Thyroid gland (tissue), 4 donors: Measurements from ENCODE around the gene NUP37. TPM values are rescaled to one million over a fixed set of nuclear protein-coding genes. Genes with fewer than 3 reads are reported as not detected.
"Not testable (repeated sequence)": the region's sequence is repeated elsewhere in the genome, so short reads cannot be mapped to it uniquely, and the experiment has no call there.

Experiments used
- DNase-seq, 2 donors: peaks; one replicate each; pipeline ENCODE4 v3.0.0-alpha.2; 2019
- H3K27ac ChIP-seq, 3 donors: fragments of 200-600 bp; sonication (generic); 1 replicate in 2 of 3; 2 replicates in 1 of 3; pipeline ENCODE4 v1.5.1; 2016 to 2019; ENCODE audit warnings: mild to moderate bottlenecking in 1 of 3, moderate library complexity in 1 of 3
- H3K27me3 ChIP-seq: fragments of 200-600 bp; sonication (generic); one replicate; pipeline ENCODE4 v1.5.1; 2019
- H3K36me3 ChIP-seq, 2 donors: fragments of 200-600 bp; sonication (generic); one replicate each; pipeline ENCODE4 v1.5.1; 2016 to 2019
- H3K4me1 ChIP-seq, 2 donors: fragments of 200-600 bp; sonication (generic); one replicate each; pipeline ENCODE4 v1.5.1; 2017 to 2019
- H3K4me3 ChIP-seq, 3 donors: fragments of 200-600 bp; sonication (generic); replicated peaks in 1 of 3; 1 replicate in 2 of 3; 2 replicates in 1 of 3; pipeline ENCODE4 v1.5.1; 2016; ENCODE audit warnings: mild to moderate bottlenecking in 1 of 3
- H3K9me3 ChIP-seq: fragments of 200-600 bp; sonication (generic); one replicate; pipeline ENCODE4 v1.5.1; 2017
- POLR2A ChIP-seq, 2 donors: fragments of 450-650 bp; IDR thresholded peaks; one replicate each; pipeline ENCODE4 v1.6.1; 2017; ENCODE audit warnings: antibody characterized with exemption in 2 of 2, mild to moderate bottlenecking in 2 of 2, moderate library complexity in 1 of 2
- WGBS, 2 donors: methylation state at CpG; one replicate each; pipeline ENCODE4 v1.1.5; 2017; 5-methylcytosine and 5-hydroxymethylcytosine counted together
- intact Hi-C: fragments of 100-400 bp; cut with DNase I; formaldehyde crosslinking; loops from one replicate; pipeline ENCODE4 v1.15.1; 2023
- total RNA-seq, 4 donors: library from RNA; depleted of rRNA; stranded (reverse); fragments of >200 nt; gene quantifications; one replicate each; pipeline ENCODE4 v1.2.3, GENCODE V29; 2016
- TF ChIP-seq, protein P1 (sequence below), 6 experiments: fragments of 200-600 bp in 3 of 6; fragments of 450-650 bp in 3 of 6; sonication (generic) in 3 of 6; IDR thresholded peaks; one replicate each; pipeline ENCODE4 v1.5.1; 2016 to 2019; ENCODE audit warnings: antibody characterized with exemption in 6 of 6, mild to moderate bottlenecking in 2 of 6, inconsistent platforms in 1 of 6, moderate library complexity in 1 of 6

Gene NUP37
- total RNA-seq, 4 donors from 2014 or later = 20.8 to 27.9 (median 24.6) TPM

DNA sequence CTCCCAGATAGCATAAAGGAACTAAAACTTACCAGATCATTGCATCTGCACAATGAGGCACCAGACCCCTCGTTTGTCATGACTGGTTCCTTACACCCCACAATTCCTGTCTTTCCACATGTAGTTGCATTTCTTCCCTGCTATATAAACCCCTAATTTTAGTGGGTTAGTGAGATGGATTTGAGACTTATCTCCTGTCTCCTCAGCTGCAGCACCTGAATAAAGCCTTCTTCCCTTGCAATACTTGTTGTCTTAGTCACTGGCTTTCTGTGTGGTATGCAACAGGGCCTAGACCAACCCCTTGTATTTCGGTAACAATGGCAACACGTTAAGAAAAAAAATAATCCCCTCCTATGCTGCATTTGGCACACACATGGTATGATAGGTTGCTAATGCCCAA, 13.0 kb downstream of the NUP37 start:
- Histone ChIP-seq H3K36me3 (peaks cover 6 to 11% of the 10 kb centered on the region in 2 donors), H3K4me1 (no peaks in the 10 kb centered on the region), H3K4me3 (no peak overlapping the region), H3K27me3 (no peaks in the 10 kb centered on the region), H3K27ac (no peak overlapping the region), H3K9me3 (no peaks in the 10 kb centered on the region)
- DNase-seq = no peak
- WGBS, 2 donors = 96 to 98% methylated on average over 3 of the region's 3 CpGs
- intact Hi-C loops = no loop called here
- no peak for TF ChIP-seq POLR2A (IDR thresholded peaks at IDR 0.05)
- TF ChIP-seq, protein P1, sequence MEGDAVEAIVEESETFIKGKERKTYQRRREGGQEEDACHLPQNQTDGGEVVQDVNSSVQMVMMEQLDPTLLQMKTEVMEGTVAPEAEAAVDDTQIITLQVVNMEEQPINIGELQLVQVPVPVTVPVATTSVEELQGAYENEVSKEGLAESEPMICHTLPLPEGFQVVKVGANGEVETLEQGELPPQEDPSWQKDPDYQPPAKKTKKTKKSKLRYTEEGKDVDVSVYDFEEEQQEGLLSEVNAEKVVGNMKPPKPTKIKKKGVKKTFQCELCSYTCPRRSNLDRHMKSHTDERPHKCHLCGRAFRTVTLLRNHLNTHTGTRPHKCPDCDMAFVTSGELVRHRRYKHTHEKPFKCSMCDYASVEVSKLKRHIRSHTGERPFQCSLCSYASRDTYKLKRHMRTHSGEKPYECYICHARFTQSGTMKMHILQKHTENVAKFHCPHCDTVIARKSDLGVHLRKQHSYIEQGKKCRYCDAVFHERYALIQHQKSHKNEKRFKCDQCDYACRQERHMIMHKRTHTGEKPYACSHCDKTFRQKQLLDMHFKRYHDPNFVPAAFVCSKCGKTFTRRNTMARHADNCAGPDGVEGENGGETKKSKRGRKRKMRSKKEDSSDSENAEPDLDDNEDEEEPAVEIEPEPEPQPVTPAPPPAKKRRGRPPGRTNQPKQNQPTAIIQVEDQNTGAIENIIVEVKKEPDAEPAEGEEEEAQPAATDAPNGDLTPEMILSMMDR (IDR thresholded peaks at IDR 0.05) = no peak

DNA sequence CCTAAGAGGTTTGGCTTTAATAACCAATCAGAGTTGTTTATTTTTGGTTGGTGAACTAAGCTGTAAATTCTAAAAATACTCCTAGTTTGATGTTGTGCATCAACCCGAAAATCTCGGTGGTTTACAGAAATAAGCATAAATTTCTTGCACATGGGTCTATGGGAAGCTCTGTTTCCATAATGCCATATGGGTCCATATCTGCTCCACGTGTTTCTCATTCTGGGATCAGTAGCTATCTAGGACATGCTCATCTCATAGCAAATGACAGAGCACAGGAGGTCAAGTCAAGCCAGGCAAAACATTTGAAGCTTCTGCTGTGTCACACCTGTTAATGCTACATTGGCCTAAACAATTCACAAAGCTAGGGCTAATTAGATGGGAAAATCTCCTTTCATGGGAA, 23.1 kb downstream of the NUP37 start:
- Histone ChIP-seq H3K27me3 (no peaks in the 10 kb centered on the region), H3K9me3 (no peaks in the 10 kb centered on the region), H3K4me1 (no peaks in the 10 kb centered on the region), H3K36me3 (peaks cover 0 to 4% of the 10 kb centered on the region in 2 donors), H3K4me3 (no peak overlapping the region), H3K27ac (no peak overlapping the region)
- DNase-seq = no peak
- intact Hi-C loops = no loop called here
- no peak for TF ChIP-seq POLR2A (IDR thresholded peaks at IDR 0.05)
- TF ChIP-seq, protein P1 (IDR thresholded peaks at IDR 0.05) = no peak
- WGBS, 2 donors = 90 to 96% methylated on average over 3 of the region's 3 CpGs

DNA sequence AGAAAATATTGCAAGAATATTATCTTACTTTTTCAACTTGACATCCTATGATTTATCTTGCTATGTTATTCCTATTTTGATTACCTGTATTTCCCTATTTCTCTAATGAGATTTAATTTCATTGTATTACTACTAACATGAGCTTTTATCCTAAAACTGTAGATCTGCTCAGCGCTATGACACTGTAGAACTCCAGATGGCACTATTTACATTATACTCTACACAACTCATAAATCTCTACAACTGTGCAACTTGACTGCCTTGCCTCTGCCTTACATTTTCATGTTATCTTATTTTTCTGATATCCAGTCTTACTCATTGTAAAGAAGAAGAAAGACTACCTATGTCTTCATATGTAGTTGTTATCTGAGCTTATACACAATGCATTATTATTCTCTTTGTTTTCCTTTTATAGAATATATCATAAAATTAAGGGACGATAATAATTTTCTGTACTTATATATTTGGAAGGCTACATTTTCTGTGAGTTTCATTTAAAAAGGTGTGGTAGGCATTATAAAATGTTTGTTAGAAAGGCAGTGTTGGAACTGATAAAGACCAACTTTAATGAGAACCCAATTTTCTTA, 24.1 kb downstream of the NUP37 start:
- DNase-seq = no peak
- 90% methylated on average over 2 of the region's 2 CpGs for WGBS, 2 donors
- Histone ChIP-seq H3K27ac (no peak overlapping the region), H3K4me1 (no peaks in the 10 kb centered on the region), H3K9me3 (no peaks in the 10 kb centered on the region), H3K4me3 (no peak overlapping the region), H3K27me3 (no peaks in the 10 kb centered on the region), H3K36me3 (peaks cover 0 to 4% of the 10 kb centered on the region in 2 donors)
- intact Hi-C loops = no loop called here
- TF ChIP-seq POLR2A (IDR thresholded peaks at IDR 0.05) = no peak
- TF ChIP-seq, protein P1 (IDR thresholded peaks at IDR 0.05) = peak in 3 of 6 experiments; percentile 41 to 48 (median 43)

DNA sequence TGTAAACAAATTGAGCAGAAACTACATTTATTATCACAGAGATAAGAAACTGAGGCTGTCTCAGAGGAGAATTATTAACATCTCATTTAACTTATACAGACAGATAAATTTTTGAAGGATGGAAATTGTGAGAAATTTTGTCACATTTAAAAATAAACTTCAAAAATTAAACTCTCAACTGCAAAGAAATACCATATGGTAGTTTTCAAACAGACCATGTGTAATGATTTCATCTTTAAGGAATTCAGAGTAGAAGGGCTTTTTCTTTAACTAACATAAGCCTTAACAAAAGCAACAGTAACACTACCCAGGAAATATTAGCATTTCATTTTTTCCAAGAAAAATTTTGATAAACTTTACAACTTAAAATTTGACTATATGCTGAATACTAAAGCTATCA, 26.6 kb downstream of the NUP37 start:
- Histone ChIP-seq H3K27me3 (no peaks in the 10 kb centered on the region), H3K9me3 (no peaks in the 10 kb centered on the region), H3K4me3 (no peak overlapping the region), H3K27ac (no peak overlapping the region), H3K36me3 (no peaks in the 10 kb centered on the region), H3K4me1 (no peaks in the 10 kb centered on the region)
- DNase-seq = no peak
- TF ChIP-seq POLR2A (IDR thresholded peaks at IDR 0.05) = no peak
- TF ChIP-seq, protein P1 (IDR thresholded peaks at IDR 0.05) = no peak
- intact Hi-C loops = no loop called here

DNA sequence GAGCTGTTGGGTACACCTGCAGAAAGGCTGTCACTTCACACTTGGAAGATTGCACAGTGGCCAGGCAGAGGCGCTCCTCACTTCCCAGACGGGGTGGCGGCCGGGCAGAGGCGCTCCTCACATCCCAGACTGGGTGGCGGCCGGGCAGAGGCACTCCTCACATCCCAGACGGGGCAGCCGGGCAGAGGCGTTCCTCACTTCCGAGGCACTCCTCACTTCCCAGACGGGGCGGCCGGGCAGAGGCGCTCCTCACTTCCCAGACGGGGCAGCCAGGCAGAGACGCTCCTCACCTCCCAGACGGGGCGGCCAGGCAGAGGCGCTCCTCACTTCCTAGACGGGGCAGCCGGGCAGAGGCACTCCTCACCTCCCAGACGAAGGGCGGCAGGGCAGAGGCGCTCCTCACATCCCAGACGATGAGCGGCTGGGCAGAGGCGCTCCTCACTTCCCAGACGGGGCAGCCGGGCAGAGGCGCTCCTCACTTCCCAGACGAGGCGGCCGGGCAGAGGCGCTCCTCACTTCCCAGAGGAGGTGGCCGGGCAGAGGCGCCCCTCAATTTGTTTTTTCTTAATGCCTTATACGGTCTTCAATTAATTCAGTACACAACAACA, 30.6 kb downstream of the NUP37 start:
- H3K4me3 ChIP-seq, H3K27ac ChIP-seq, H3K27me3 ChIP-seq, H3K4me1 ChIP-seq, intact Hi-C loops, H3K9me3 ChIP-seq, H3K36me3 ChIP-seq, DNase-seq: not testable (repeated sequence)
- 99 to 100% methylated on average over 12 to 17 of the region's 38 CpGs for WGBS, 2 donors
